Activated CD4-positive, alpha-beta memory T cell treated with anti-CD3 and anti-CD28 coated beads, Interleukin-2, amount 10 ng/mL, durations not matched to agents 7 days and 5 days (primary cell): ENCODE results near the gene MYBPH. TPM values are rescaled to one million over a fixed set of nuclear protein-coding genes. Genes with fewer than 3 reads are reported as not detected.

ENCODE experiments used
- CTCF ChIA-PET: fragments of 350-600 bp; sonication (Branson Sonifier 250); formaldehyde crosslinking; loops from one replicate; lab custom pipeline; 2021; ENCODE audit warnings: antibody characterized with exemption, inconsistent platforms; lab: Charles Lee
- POLR2A ChIA-PET: fragments of 350-600 bp; sonication (Branson Sonifier 250); formaldehyde crosslinking; loops from one replicate; lab custom pipeline; 2021; ENCODE audit warnings: antibody characterized with exemption; lab: Charles Lee
- DNase-seq: peaks from one replicate; pipeline ENCODE4 v3.0.0-alpha.2; 2020
- H3K27ac Mint-ChIP-seq: one replicate; pipeline ENCODE4 v1.8.0; 2021; ENCODE audit warnings: mild to moderate bottlenecking, mixed read lengths
- H3K27me3 Mint-ChIP-seq: one replicate; pipeline ENCODE4 v1.8.0; 2021; ENCODE audit warnings: mixed read lengths
- H3K36me3 Mint-ChIP-seq: one replicate; pipeline ENCODE4 v1.8.0; 2021; ENCODE audit warnings: low read depth, mixed read lengths
- H3K4me1 Mint-ChIP-seq: one replicate; pipeline ENCODE4 v1.8.0; 2021; ENCODE audit warnings: mixed read lengths
- H3K4me3 Mint-ChIP-seq: one replicate; pipeline ENCODE4 v1.8.0; 2021; ENCODE audit warnings: mild to moderate bottlenecking, mixed read lengths
- H3K9me3 Mint-ChIP-seq: one replicate; pipeline ENCODE4 v1.8.0; 2021; ENCODE audit warnings: mixed read lengths
- total RNA-seq, 2 experiments: library from RNA; stranded (reverse); gene quantifications; one replicate each; pipeline ENCODE4 v1.2.3, GENCODE V29; 2021

MYBPH gene
- total RNA-seq, 2 experiments from 2014 or later: not detected

DNA sequence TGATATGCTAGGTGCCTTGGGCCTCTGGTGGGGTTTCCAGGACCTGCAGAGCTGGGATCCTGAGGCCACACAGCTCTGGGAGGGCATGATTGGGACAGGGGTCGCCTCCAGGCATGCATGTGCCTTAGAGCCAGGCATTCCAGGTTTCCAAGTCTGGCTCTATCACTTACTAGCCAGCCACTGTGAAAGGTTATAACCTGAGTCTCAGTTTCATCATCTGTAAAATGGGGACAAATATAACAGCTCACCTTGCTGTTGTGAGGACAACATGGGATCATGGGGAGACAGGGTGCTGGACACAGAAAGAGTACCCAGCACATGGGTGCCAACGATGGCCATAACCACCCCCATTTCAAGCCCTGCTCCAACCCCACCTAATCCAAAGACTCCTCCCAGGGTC is 8.2 kb upstream of the MYBPH start:
- POLR2A ChIA-PET: no interaction called here
- Mint-ChIP-seq H3K9me3 (no peaks in the 10 kb centered on the region), H3K36me3 (no peaks in the 10 kb centered on the region), H3K27me3 (peaks cover 13% of the 10 kb centered on the region), H3K4me1 (no peaks in the 10 kb centered on the region), H3K27ac (no peak overlapping the region), H3K4me3 (no peak overlapping the region)
- no peak for DNase-seq
- CTCF ChIA-PET: no interaction called here

DNA sequence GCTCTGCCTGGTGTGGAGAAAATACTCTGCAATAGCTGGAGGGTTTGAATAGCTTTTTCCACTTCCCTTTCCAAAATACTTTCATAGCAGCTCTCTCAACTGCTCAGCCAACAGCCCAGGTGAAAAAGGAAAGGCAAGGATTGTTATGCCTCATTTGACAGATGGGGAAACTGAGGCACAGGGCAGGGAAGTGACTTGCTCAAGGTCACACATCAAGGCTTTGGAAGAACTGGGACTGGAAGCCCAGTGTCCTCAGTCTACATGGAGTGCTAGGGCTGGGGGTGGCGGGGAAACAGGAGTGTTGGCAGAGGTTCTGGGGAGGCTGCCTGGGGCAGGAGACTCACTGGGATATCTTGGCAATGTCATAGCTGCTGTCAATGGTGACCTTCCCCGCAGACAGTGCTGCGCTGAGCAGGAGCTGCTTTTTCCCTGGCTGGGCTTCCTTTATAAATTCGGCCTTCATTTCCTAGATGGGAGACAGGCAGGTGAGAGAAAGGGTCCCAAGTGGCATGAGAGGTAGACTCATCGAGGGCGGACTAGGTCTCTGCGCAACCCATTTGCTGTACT is 6.8 kb upstream of the MYBPH start:
- Mint-ChIP-seq H3K36me3 (no peaks in the 10 kb centered on the region), H3K4me1 (no peaks in the 10 kb centered on the region), H3K4me3 (no peak overlapping the region), H3K27ac (no peak overlapping the region), H3K9me3 (no peaks in the 10 kb centered on the region), H3K27me3 (peaks cover 6% of the 10 kb centered on the region)
- POLR2A ChIA-PET: no interaction called here
- DNase-seq: no peak
- CTCF ChIA-PET: interaction anchor here (1.1 kb wide), 1 partner anchor 10 kb away, joined by 3 read pairs; no protein-coding TSS in a partner anchor

GRCh38 chr1:203181586-203182386 is 6.2 kb upstream of the MYBPH start:
- no peak for DNase-seq
- ChIA-PET POLR2A (interaction anchor here (1.1 kb wide), 1 partner anchor 19 kb away, joined by 3 read pairs; no protein-coding TSS in a partner anchor), CTCF (no interaction called here)
- Mint-ChIP-seq H3K27me3 (peaks cover 3% of the 10 kb centered on the region), H3K9me3 (no peaks in the 10 kb centered on the region), H3K36me3 (no peaks in the 10 kb centered on the region), H3K4me3 (no peak overlapping the region), H3K4me1 (no peaks in the 10 kb centered on the region), H3K27ac (no peak overlapping the region)

DNA sequence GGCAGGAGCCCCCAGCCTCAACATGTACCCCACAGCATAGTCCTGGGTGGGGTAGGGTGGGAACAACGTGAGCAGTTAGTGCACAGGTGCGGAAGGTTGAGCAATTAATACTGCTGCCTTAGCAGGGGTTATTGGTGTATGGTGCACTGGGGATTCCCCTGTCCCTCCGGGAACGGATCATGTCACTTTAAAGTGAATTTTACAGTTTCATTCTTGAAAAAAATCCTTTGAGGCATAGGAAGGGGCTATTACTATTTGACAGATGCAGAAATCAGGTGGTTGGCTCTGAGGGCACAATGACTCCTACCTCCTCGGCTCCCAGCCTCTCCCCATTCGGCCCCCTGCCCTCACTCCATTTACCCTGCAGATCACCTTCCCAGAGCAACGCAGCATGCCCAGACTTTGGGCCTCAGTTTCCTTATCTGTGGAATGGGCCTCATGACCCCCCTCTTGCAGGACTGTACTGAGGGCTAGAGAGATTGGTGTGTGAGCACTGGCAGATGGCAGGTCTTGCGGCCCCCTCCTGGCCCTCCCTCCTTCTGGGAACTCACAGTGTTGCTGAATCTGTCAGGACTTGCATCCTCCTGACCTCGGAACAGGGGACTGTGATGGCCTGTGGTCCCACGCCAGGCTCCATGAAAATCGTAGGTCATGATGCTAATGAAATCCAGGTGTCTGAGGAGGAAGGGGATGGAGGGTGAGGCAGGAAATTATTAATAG is 5.1 kb upstream of the MYBPH start:
- H3K36me3 Mint-ChIP-seq: no peaks in the 10 kb centered on the region
- ChIA-PET CTCF (no interaction called here), POLR2A (interaction anchor here (1.1 kb wide), 1 partner anchor 18 kb away, joined by 3 read pairs; no protein-coding TSS in a partner anchor)
- no peaks in the 10 kb centered on the region for H3K27me3 Mint-ChIP-seq
- no peak overlapping the region for H3K4me3 Mint-ChIP-seq
- H3K4me1 Mint-ChIP-seq: no peaks in the 10 kb centered on the region
- H3K9me3 Mint-ChIP-seq: no peaks in the 10 kb centered on the region
- no peak for DNase-seq
- no peak overlapping the region for H3K27ac Mint-ChIP-seq

DNA sequence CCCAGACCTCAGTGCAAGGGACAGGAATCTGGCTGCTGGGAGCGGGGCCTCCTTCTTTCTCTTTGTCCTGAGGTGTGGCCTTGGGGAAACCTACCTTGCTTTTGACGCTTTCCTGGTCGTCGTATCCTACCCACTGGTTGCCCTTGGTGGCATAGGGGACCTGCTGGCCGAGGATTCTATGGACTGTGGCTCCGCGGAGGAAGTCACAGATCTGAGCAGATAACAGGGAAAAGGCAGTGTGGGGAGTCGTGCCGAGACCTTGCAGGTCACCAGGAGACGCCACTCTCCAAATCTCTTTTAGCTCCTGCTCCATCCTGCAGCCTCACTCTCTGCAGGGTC is 4.0 kb upstream of the MYBPH start:
- Mint-ChIP-seq H3K27ac (no peak overlapping the region), H3K4me3 (no peak overlapping the region), H3K27me3 (no peaks in the 10 kb centered on the region), H3K36me3 (no peaks in the 10 kb centered on the region), H3K9me3 (no peaks in the 10 kb centered on the region), H3K4me1 (no peaks in the 10 kb centered on the region)
- ChIA-PET CTCF (interaction anchor here (0.9 kb wide), 1 partner anchor 88 kb away, joined by 3 read pairs; no protein-coding TSS in a partner anchor), POLR2A (interaction anchor here (0.6 kb wide), 1 partner anchor 30 kb away, joined by 3 read pairs; no protein-coding TSS in a partner anchor)
- DNase-seq: no peak

DNA sequence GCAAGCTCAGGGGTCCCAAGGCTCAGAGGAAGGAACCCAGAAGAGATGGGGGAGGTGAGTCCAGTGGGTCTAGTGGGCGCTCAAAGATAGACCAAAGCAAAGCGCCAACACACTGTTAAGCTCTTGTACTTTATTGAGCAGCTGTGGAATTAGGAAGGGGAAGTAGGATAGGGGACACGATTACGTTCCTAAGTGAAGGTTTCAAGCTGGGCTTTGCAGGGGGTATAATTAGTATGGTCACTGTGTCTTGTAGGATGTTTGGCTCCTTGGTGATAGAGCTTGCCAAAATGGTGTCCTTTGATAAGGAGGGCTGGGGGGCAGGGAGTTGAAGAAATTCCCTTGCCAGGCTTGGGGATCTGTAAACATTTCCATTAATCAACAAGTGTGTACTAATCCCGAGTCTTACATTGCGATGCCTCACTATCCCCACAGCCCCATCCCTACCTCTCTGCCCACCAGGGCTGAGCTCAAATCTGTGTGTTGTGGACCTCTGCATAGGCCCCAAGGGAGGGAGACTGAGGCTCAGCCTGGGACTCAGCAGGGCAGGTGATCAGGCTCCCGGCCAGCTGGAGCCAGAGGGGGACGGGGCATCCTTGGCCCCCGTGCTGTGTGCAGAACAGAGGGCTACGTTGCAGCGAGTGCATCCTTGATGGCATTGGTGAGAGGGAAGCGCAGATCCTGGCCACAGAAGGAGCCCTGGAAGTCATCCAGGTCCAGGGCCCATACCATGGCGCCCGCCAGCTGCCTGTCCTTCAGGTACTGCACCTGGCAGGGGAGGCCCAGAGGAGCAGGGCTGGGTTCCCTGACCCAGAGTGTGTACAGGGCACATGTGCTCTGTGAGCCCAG is 3.4 kb upstream of the MYBPH start:
- DNase-seq: no peak
- no peaks in the 10 kb centered on the region for H3K27me3 Mint-ChIP-seq
- POLR2A ChIA-PET: interaction anchor here (0.5 to 0.7 kb wide), 3 partner anchors 11 to 147 kb away, joined by 3 read pairs; no protein-coding TSS in a partner anchor
- H3K4me3 Mint-ChIP-seq: no peak overlapping the region
- CTCF ChIA-PET: interaction anchor here (0.9 kb wide), 1 partner anchor 88 kb away, joined by 3 read pairs; no protein-coding TSS in a partner anchor
- H3K9me3 Mint-ChIP-seq: no peaks in the 10 kb centered on the region
- no peaks in the 10 kb centered on the region for H3K4me1 Mint-ChIP-seq
- no peaks in the 10 kb centered on the region for H3K36me3 Mint-ChIP-seq
- no peak overlapping the region for H3K27ac Mint-ChIP-seq

- no peaks in the 10 kb centered on the region for H3K4me1 Mint-ChIP-seq
- H3K27me3 Mint-ChIP-seq: no peaks in the 10 kb centered on the region
Observed at GRCh38 chr1:203178083-203178482, 2.5 kb upstream of the MYBPH start.

GRCh38 chr1:203177470-203178039 is 1.9 kb upstream of the MYBPH start:
- Mint-ChIP-seq H3K27ac (no peak overlapping the region), H3K27me3 (no peaks in the 10 kb centered on the region), H3K9me3 (no peaks in the 10 kb centered on the region), H3K36me3 (no peaks in the 10 kb centered on the region), H3K4me1 (no peaks in the 10 kb centered on the region), H3K4me3 (no peak overlapping the region)
- ChIA-PET POLR2A (no interaction called here), CTCF (no interaction called here)
- no peak for DNase-seq

More at GRCh38 chr1:203178083-203178482, 2.5 kb upstream of the MYBPH start:
- H3K36me3 Mint-ChIP-seq: no peaks in the 10 kb centered on the region
- ChIA-PET POLR2A (no interaction called here), CTCF (no interaction called here)
- no peak overlapping the region for H3K4me3 Mint-ChIP-seq
- H3K9me3 Mint-ChIP-seq: no peaks in the 10 kb centered on the region
- no peak for DNase-seq
- H3K27ac Mint-ChIP-seq: no peak overlapping the region

DNA sequence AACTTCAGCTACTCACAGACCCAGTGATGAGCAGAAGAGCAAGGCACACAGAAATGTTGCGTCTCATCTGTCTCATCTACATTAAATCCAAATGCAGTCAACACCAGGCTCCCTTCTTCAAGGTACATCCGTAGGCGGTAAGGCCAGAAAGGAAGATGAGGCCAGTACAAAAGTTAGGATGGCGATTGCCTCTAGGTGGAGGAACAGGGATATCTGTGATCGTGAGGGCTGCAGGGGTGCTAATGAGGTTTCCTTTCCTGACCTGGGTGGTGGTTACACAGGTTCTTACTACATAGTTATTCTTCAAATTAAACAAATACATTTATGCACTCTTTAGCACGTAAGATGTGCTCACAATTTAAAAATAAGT is 1.4 kb upstream of the MYBPH start:
- no peak overlapping the region for H3K4me3 Mint-ChIP-seq
- no peaks in the 10 kb centered on the region for H3K4me1 Mint-ChIP-seq
- no peak for DNase-seq
- H3K36me3 Mint-ChIP-seq: no peaks in the 10 kb centered on the region
- no peak overlapping the region for H3K27ac Mint-ChIP-seq
- H3K9me3 Mint-ChIP-seq: no peaks in the 10 kb centered on the region
- H3K27me3 Mint-ChIP-seq: no peaks in the 10 kb centered on the region
- POLR2A ChIA-PET: no interaction called here
- CTCF ChIA-PET: no interaction called here

- H3K4me1 Mint-ChIP-seq: no peaks in the 10 kb centered on the region
- H3K27me3 Mint-ChIP-seq: no peaks in the 10 kb centered on the region
- DNase-seq: no peak
- ChIA-PET CTCF (interaction anchor here (1.7 kb wide), 1 partner anchor 59 kb away, joined by 3 read pairs; no protein-coding TSS in a partner anchor), POLR2A (no interaction called here)
- H3K4me3 Mint-ChIP-seq: no peak overlapping the region
- H3K36me3 Mint-ChIP-seq: no peaks in the 10 kb centered on the region
- no peaks in the 10 kb centered on the region for H3K9me3 Mint-ChIP-seq
- H3K27ac Mint-ChIP-seq: no peak overlapping the region
Observed at GRCh38 chr1:203176273-203177035, 828 bp upstream of the MYBPH start.

- H3K4me3 Mint-ChIP-seq: no peak overlapping the region
- H3K36me3 Mint-ChIP-seq: no peaks in the 10 kb centered on the region
- POLR2A ChIA-PET: no interaction called here
- H3K27me3 Mint-ChIP-seq: no peaks in the 10 kb centered on the region
- H3K9me3 Mint-ChIP-seq: no peaks in the 10 kb centered on the region
- CTCF ChIA-PET: interaction anchor here (1.7 kb wide), 1 partner anchor 58 kb away, joined by 3 read pairs; no protein-coding TSS in a partner anchor
- H3K4me1 Mint-ChIP-seq: no peaks in the 10 kb centered on the region
- H3K27ac Mint-ChIP-seq: no peak overlapping the region
- DNase-seq: no peak
Observed at GRCh38 chr1:203175827-203176241, 208 bp upstream of the MYBPH start.
